Measurements from ENCODE around the gene EXTL2. TPM values are rescaled to one million over a fixed set of nuclear protein-coding genes. Genes with fewer than 3 reads are reported as not detected.
"Not testable (repeated sequence)": the region's sequence is repeated elsewhere in the genome, so short reads cannot be mapped to it uniquely, and the experiment has no call there.

EXTL2 gene
- total and polyA plus RNA-seq, 8 donors: 2.9 to 33.5 (median 4.4) TPM; not detected in 1

GRCh38 chr1:100941580-100942216, 47.1 kb upstream of the EXTL2 start:
- intact Hi-C loops (cut with DNase I; ENCODE audit: low total_unique reads): no loop called here
- H3K27ac ChIP-seq: no peak overlapping the region
- H3K36me3 ChIP-seq: peaks cover 4 to 42% (median 32%) of the 10 kb centered on the region in 4 donors
- no peak for DNase-seq
- WGBS, 5 donors: 93 to 96% (median 94%) methylated on average over 9 of the region's 9 CpGs
- no peaks in the 10 kb centered on the region for H3K9me3 ChIP-seq
- H3K27me3 ChIP-seq: no peaks in the 10 kb centered on the region
- H3K4me3 ChIP-seq: no peak overlapping the region
- H3K4me1 ChIP-seq: no peaks in the 10 kb centered on the region
- no peak for TF ChIP-seq CTCF (IDR thresholded peaks at IDR 0.05)
- TF ChIP-seq EP300 (IDR thresholded peaks at IDR 0.05): no peak
- no peak for TF ChIP-seq POLR2AphosphoS5 (IDR thresholded peaks at IDR 0.05)
- no peak for TF ChIP-seq POLR2A (IDR thresholded peaks at IDR 0.05)

DNA sequence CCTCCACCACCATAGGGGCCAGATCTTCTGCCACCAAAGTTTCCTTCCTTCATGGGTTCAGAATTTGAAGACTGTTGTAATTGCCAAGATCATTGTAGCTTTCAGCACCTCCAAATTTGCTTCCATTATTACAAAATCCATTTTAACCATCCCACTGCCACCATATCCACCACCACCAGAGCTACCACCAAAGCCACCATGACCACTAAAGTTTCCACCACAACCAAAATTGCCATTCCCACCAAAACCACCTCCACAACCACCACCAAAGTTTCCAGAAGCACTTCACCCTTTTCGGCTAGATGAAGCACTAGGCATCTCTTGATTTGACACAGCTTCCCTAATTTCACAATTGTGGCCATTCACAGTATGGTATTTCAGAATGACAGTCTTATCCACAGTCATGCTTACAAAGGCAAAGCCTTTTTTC, 46.5 kb upstream of the EXTL2 start:
- Histone ChIP-seq H3K4me3 (no peak overlapping the region), H3K27ac (no peak overlapping the region), H3K36me3 (peaks cover 4 to 47% (median 35%) of the 10 kb centered on the region in 4 donors), H3K4me1 (no peaks in the 10 kb centered on the region), H3K27me3 (no peaks in the 10 kb centered on the region), H3K9me3 (no peaks in the 10 kb centered on the region)
- no peak for DNase-seq
- 86 to 94% (median 90%) methylated on average over 1 of the region's 1 CpG for WGBS, 5 donors
- intact Hi-C loops (cut with DNase I; ENCODE audit: low total_unique reads): no loop called here
- TF ChIP-seq CTCF (IDR thresholded peaks at IDR 0.05): no peak
- TF ChIP-seq POLR2AphosphoS5 (IDR thresholded peaks at IDR 0.05): no peak
- no peak for TF ChIP-seq EP300 (IDR thresholded peaks at IDR 0.05)
- TF ChIP-seq POLR2A (IDR thresholded peaks at IDR 0.05): no peak

DNA sequence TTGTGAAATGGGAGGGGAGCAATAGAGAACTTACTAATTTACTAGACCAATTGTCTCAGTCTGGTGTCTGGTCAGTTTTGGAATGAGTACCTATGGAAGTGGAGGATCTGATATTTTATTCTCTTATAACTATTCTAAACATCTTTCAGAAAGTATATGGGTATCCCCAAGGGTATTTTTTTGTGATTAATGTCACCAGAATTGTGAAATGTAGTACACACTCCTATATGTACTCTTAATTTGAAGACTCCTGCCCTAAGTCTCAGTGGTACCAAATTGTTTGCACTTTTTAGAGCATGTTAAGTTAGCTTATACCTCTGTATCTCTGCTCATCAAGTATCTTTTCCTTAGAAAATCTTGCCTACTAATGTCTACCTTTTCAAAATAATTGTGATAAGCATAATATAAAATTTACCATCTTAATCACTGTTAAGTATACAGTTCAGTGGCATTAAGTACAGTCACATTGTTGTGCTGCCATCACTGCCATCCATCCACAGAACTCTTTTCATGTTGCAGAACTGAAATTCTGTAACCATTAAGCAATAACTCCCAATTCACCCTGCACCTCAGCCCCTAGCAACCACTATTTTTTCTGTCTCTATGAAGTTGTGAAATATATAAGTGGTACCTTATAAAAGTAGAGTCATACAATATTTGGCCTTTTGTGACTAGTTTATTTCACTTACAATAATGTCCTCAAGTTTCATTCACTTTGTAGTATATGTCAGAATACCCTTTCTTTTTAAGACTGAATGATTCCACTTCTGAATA, 41.7 kb upstream of the EXTL2 start:
- DNase-seq: no peak
- no peak overlapping the region for H3K4me3 ChIP-seq
- no peak overlapping the region for H3K27ac ChIP-seq
- TF ChIP-seq POLR2A (IDR thresholded peaks at IDR 0.05): no peak
- no peak for TF ChIP-seq CTCF (IDR thresholded peaks at IDR 0.05)
- TF ChIP-seq POLR2AphosphoS5 (IDR thresholded peaks at IDR 0.05): no peak
- no peak for TF ChIP-seq EP300 (IDR thresholded peaks at IDR 0.05)
- no peaks in the 10 kb centered on the region for H3K9me3 ChIP-seq
- H3K4me1 ChIP-seq: peaks cover 0 to under 1% (median 0%) of the 10 kb centered on the region in 4 donors
- no peaks in the 10 kb centered on the region for H3K27me3 ChIP-seq
- H3K36me3 ChIP-seq: peaks cover 0 to 53% (median 35%) of the 10 kb centered on the region in 4 donors
- intact Hi-C loops (cut with DNase I; ENCODE audit: low total_unique reads): no loop called here

- DNase-seq; H3K4me1 ChIP-seq; H3K27me3 ChIP-seq; H3K27ac ChIP-seq; H3K4me3 ChIP-seq; H3K9me3 ChIP-seq; intact Hi-C loops (cut with DNase I; ENCODE audit: low total_unique reads): not testable (repeated sequence)
- 100% methylated on average over 2 of the region's 2 CpGs for WGBS, 5 donors
- peaks cover 0 to 42% (median 23%) of the 10 kb centered on the region in 4 donors for H3K36me3 ChIP-seq
These were observed 38.9 kb upstream of the EXTL2 start for GRCh38 chr1:100933555-100933954.

DNA sequence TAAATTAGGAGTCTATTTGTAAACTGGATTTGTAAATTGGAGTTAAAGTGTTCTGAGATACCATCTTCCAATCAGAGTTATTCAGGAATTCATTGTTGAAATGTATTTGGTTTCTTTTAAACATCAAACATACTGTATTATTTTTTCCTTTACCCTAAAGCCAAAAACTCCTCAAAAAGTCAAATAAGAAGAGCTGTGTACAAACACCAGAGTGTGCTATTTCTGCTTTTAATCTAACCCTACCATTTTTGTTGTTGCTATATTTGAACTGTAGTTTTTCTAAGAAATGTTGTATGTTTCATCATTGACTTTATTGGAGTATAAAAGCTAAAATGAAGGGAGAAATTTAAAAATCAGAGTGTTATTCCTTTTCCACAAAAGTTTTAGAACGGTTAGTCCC, 37.1 kb upstream of the EXTL2 start:
- no peak for DNase-seq
- Histone ChIP-seq H3K4me3 (no peak overlapping the region), H3K27me3 (no peaks in the 10 kb centered on the region), H3K9me3 (no peaks in the 10 kb centered on the region), H3K27ac (no peak overlapping the region), H3K36me3 (peaks cover 0 to 31% (median 21%) of the 10 kb centered on the region in 4 donors), H3K4me1 (peaks cover 0 to 6% (median 0%) of the 10 kb centered on the region in 4 donors)
- intact Hi-C loops (cut with DNase I; ENCODE audit: low total_unique reads): no loop called here
- 92 to 98% (median 96%) methylated on average over 1 of the region's 1 CpG for WGBS, 5 donors
- no peak for TF ChIP-seq POLR2AphosphoS5 (IDR thresholded peaks at IDR 0.05)
- TF ChIP-seq EP300 (IDR thresholded peaks at IDR 0.05): no peak
- TF ChIP-seq CTCF (IDR thresholded peaks at IDR 0.05): no peak
- no peak for TF ChIP-seq POLR2A (IDR thresholded peaks at IDR 0.05)

Data from stomach (tissue), 9 donors.